Mesodermal cell (in vitro differentiated cells): ENCODE measurements around the gene PPP1R16B.
"Not testable (repeated sequence)": the region's sequence is repeated elsewhere in the genome, so short reads cannot be mapped to it uniquely, and the experiment has no call there.

ENCODE experiments used
- H3K27ac ChIP-seq: 2 replicates; pipeline ENCODE4 v1.7.0; 2013; ENCODE audit warnings: mild to moderate bottlenecking, low read depth, low read length, moderate library complexity; ENCODE audit not compliant: severe bottlenecking
- H3K36me3 ChIP-seq: 2 replicates; pipeline ENCODE4 v1.7.1; 2013; ENCODE audit warnings: mild to moderate bottlenecking, low read length, moderate library complexity; ENCODE audit not compliant: control insufficient read depth, insufficient read depth
- H3K4me1 ChIP-seq: one replicate; pipeline ENCODE4 v1.7.1; 2013; ENCODE audit warnings: mild to moderate bottlenecking, low read length; ENCODE audit not compliant: insufficient read depth, control insufficient read depth, poor library complexity, severe bottlenecking
- H3K4me3 ChIP-seq: 2 replicates; pipeline ENCODE4 v1.7.0; 2013; ENCODE audit warnings: low read length, control low read depth, mild to moderate bottlenecking; ENCODE audit not compliant: insufficient read depth, poor library complexity, severe bottlenecking; ENCODE audit errors: extremely low read depth
- H3K9me3 ChIP-seq: 2 replicates; pipeline ENCODE4 v1.7.1; 2013; ENCODE audit warnings: mild to moderate bottlenecking, low read length, moderate library complexity; ENCODE audit not compliant: control insufficient read depth
- WGBS, 2 experiments: methylation state at CpG; one replicate each; pipeline ENCODE4 v1.1.5; 2013; ENCODE audit warnings: missing lambda C conversion rate in 2 of 2; ENCODE audit not compliant: insufficient coverage in 2 of 2; 5-methylcytosine and 5-hydroxymethylcytosine counted together

Gene PPP1R16B

DNA sequence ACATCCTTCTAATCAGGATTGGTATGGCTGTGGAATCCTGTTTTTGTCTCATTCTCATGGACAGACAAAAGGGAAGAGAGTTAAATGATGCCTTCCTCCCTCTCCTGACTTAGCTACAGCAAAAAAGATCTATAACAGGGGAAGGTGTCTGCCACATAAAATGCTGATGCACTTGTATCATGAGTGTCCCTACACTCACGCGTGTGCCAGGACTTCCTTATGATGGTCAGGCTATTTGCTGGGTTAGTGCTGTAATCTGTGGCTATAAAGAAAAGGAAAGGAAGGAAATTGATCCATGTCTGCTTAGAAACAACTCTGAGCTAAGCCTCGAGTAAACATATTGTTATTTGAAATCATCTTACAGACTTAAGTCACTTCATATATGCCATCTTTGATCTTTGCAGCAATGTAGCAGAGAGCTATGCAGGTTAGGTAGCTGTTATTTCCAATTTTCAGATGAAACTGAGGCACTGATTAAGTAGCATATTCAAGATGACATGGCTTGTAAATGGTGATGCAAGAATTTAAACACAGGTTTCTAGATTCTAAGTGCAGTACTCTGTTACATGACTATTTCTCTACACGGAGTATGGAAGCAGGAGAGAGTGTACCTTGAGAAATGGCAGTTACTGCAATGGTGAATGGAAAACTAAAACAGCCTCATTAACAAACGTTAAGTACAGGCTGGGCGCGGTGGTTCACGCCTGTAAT, 148.3 kb downstream of the PPP1R16B start:
- Histone ChIP-seq H3K9me3 (no peaks in the 10 kb centered on the region), H3K27ac (no peak overlapping the region), H3K4me1 (no peaks in the 10 kb centered on the region), H3K36me3 (peaks cover 58% of the 10 kb centered on the region), H3K4me3 (no peak overlapping the region)
- WGBS, 2 experiments: 100% methylated on average over 2 to 4 of the region's 8 CpGs

DNA sequence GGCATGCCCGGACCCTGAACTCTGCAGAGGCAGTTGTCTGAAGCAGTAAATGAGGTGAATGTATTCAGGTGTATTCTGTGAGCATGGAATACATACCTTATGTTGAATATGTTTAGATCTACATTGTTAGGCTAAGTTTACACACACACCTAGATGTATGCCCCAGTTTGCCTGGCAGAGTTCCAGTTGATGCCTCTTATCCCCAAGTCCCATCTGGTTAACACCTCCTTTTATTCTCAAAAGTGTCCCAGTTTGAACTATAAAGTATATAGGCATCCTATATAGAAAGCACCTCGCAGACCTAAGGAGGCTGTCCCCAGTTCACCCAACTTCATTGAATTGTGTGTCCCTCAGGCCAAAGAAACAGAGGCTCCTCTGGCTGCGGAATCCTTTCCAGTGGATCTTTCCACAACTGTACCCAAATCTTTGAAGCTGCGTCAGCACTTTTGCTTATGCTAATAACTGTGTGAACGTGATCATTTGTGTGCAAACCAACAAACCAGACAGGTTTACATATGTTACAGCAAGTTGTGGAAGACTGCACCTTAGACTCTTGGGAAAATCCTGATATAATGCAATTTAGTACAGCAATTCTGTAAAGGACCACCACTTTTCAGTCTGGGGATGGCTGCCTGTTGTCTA, 151.9 kb downstream of the PPP1R16B start:
- Histone ChIP-seq H3K27ac (no peak overlapping the region), H3K9me3 (no peaks in the 10 kb centered on the region), H3K4me3 (no peak overlapping the region), H3K36me3 (peaks cover 24% of the 10 kb centered on the region), H3K4me1 (no peaks in the 10 kb centered on the region)
- 93 to 96% methylated on average over 3 to 4 of the region's 5 CpGs for WGBS, 2 experiments

DNA sequence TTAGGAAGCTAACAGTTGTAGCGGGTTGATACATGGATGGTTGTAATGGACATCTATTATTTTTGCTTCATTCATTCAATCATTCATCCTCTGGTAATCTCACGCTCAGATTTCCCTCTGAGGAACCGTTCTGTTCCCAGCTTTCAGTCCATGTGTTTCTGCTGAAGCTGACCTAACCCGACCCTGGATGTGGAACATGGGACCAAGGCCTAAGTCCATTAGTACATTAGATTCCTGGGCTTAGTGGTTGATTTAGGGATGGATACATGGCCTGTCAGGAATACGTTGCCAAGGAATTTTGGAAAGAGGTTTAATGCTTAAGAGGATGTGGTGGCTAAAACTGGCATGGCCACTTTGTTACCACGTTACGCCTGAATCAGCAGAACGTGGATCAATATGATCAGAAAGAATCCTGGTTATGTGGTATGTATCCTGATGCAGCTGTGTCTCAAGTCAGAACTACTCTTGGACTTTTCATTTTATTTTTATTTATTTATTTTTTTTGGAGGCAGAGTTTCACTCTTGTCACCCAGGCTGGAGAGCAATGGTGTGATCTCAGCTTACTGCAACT, 152.5 kb downstream of the PPP1R16B start:
- 97 to 98% methylated on average over 5 to 7 of the region's 8 CpGs for WGBS, 2 experiments

DNA sequence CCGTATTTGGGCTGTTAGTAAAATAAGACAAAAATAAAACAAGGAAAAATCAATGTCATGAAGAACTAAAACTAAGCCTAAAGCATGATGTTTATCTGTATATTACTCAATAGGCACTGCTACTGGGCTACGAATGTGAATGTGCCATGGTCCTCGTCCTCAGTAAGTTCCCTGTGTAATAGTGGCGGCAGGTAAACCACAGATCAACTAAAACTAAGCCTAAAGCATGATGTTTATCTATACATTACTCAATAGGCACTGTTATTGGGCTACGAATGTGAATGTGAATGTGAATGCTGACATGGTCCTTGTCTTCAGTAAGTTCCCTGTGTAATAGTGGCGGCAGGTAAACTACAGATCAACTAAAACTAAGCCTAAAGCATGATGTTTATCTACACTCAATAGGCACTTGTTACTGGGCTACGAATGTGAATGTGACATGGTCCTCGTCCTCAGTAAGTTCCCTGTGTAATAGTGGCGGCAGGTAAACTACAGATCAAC, 154.7 kb downstream of the PPP1R16B start:
- H3K4me1 ChIP-seq, H3K27ac ChIP-seq, H3K9me3 ChIP-seq, H3K36me3 ChIP-seq, H3K4me3 ChIP-seq: not testable (repeated sequence)
- 98 to 100% methylated on average over 2 to 5 of the region's 9 CpGs for WGBS, 2 experiments

More for the DNA sequence above, 152.5 kb downstream of the PPP1R16B start:
- Histone ChIP-seq H3K9me3 (no peaks in the 10 kb centered on the region), H3K4me3 (no peak overlapping the region), H3K27ac (no peak overlapping the region), H3K36me3 (peaks cover 17% of the 10 kb centered on the region), H3K4me1 (peaks cover 3% of the 10 kb centered on the region)

DNA sequence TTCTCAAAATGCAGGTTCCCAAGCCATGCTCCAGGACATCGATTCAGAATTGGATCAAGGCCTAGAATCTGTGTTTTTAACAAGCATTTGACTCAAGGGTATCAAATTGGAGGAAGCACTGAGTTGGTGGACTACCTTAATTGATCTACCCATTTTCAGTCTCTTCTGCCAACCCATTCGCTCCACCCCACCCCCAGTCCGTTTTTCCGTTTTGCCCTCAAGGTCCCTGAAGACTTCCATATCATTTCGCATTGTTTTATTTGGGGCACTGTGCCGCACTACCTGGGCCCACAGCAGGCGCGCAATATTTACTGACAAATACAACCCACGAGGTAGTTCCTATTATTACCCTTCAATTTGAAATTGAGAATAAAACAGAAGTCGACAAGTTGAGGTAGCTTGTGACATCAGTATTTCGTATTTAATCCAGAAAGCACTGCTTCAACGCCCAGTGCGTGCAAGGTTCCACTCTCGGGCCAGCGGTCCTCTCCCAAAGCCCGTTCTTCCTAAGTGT, 156.1 kb downstream of the PPP1R16B start:
- H3K27ac ChIP-seq: peak overlapping the region; percentile 3
- H3K9me3 ChIP-seq: no peaks in the 10 kb centered on the region
- 19 to 25% methylated on average over 11 to 13 of the region's 16 CpGs for WGBS, 2 experiments
- H3K4me1 ChIP-seq: peaks cover 7% of the 10 kb centered on the region
- peaks cover 9% of the 10 kb centered on the region for H3K36me3 ChIP-seq
- peak overlapping the region; percentile 94 for H3K4me3 ChIP-seq

DNA sequence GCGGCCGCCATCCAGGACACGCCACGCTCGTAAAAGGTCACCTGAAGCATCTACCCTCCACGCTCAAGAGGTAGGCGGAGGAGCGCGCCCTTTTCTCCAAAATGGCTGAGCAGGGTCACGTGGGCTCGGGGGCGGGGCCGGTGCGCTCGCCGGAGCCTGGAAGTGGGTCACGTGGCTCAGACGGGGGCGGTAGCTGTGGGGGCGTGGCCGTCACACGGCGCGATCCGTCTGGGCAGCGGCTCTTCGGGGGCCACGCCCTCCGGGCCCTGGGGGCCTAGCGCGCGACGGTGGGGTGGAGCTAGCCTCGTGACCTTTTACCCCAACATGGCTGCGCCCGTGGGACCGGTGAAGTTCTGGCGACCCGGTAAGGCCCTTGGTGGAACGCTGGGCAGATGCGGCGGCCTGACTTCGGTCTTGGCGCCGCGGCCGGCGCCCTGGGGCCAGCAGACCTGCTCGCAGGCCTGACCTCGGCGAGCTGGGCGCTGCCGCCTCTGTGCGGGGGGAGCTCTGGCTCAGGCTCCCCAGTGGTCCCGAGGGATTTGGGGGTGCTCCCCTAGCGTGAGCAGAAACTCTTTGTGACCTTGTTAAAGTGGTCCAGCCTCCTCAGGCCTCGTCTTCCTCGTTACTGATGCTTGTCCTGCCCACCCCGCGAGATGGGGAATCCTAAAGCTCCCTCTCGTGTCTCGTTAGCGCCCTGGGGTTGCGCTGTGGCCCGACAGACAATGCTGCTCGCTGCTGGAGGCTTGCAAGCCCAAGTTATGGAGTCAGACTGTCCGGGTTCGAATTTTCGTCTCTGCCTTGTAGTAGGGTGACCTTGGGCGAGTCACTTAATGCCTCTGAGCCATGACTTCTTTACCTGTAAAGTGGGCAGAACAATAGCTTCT, 156.8 kb downstream of the PPP1R16B start, which contains the start of gene DHX35:
Gene DHX35, plus strand, starts transcription at position 301 of the 884 bp plus-strand sequence. Its CDS starts 24 bp downstream, at position 325.
- 0 to 1% methylated on average over 58 to 70 of the region's 70 CpGs for WGBS, 2 experiments
- Histone ChIP-seq H3K36me3 (peaks cover 9% of the 10 kb centered on the region), H3K4me1 (peaks cover 7% of the 10 kb centered on the region), H3K9me3 (no peaks in the 10 kb centered on the region), H3K27ac (peak within 1 kb of the TSS; percentile 97), H3K4me3 (peak within 1 kb of the TSS; percentile 94)

DNA sequence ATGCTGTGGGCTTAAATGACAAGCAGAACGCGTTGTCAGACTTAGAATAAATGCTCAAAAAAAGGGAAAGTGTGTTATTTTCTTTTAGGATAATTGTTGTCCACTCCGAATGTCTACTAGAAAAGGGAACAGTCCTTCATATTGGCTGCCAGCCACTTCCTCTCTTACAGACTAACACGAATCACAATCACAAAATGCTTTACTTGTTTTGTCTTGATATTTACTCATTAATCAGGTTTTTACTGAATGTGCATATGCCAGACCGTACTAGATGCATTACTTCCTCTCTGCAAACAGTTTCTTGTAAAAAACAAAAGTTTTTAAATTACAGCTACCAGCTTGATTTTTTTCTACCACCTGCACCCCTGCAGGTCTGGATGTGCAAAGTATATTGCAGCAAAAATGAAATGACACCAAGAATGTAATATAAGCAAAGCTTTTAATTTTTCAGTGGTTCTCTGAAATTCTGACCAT, 157.5 kb downstream of the PPP1R16B start:
- 6 to 23% methylated on average over 2 to 3 of the region's 5 CpGs for WGBS, 2 experiments
- peak overlapping the region; percentile 97 for H3K27ac ChIP-seq
- no peaks in the 10 kb centered on the region for H3K9me3 ChIP-seq
- peaks cover 13% of the 10 kb centered on the region for H3K36me3 ChIP-seq
- H3K4me3 ChIP-seq: peak overlapping the region; percentile 94
- H3K4me1 ChIP-seq: peaks cover 7% of the 10 kb centered on the region

DNA sequence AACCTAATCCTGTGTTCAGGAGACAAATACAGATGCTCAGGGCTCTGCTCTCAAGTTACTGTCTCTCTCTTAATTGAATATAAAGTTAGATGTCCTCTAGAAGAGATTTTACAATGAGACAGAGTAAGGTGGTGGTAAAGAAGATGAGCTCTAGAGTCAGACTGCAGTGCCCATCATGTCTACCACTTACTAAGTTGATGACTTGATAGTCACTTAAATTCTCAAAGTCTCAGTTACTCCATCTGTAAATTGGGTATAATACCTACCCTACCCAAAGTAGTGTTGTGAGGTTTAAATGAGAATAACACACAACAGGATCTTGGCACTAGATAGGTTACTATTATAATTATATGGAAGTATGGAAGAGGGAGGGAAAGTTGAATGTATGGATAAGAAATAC, 158.2 kb downstream of the PPP1R16B start:
- Histone ChIP-seq H3K36me3 (peaks cover 18% of the 10 kb centered on the region), H3K9me3 (no peaks in the 10 kb centered on the region), H3K4me1 (peaks cover 7% of the 10 kb centered on the region), H3K27ac (no peak overlapping the region), H3K4me3 (no peak overlapping the region)

DNA sequence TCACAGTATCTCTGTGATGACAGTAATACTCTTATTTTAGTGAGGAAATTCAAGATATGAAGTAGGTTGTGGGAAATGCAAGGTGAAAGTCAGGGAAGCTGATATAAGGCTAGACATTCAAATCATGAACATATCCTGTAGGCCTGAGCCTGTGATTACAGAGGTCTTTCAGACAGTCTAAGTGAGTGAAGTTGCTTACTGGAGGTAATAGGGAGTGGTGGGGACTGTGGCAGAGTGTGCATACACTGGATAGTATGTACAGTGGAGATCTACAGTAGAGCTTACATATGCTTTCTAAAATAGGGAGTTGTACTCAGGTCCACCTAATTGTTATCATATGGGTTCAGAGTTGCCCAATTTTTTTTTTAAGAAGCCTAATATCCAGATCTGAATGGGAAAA, 159.8 kb downstream of the PPP1R16B start:
- no peak overlapping the region for H3K4me3 ChIP-seq

DNA sequence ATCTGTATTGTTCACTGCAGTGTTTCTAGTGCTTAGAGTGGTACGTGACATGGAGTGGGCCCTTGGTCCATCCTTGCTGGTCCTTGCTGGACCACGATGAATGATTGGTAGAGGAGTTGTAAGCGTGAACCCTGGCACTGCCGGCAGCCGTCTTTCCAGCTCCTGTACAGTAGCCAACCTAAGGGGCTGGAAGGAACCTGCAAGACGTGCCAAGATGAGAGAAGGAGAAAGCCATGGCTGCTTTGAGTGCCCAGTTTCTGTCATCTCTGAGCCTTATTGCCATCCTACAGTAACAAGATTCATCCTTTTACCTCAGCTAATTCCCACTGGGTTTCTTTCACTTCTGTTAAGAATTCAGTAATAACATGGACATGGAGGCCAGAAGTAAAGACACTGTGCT, 162.6 kb downstream of the PPP1R16B start:
- Histone ChIP-seq H3K9me3 (no peaks in the 10 kb centered on the region), H3K4me3 (no peak overlapping the region), H3K27ac (no peak overlapping the region), H3K36me3 (peaks cover 43% of the 10 kb centered on the region), H3K4me1 (peaks cover 9% of the 10 kb centered on the region)
- WGBS, 2 experiments: 98 to 100% methylated on average over 4 to 6 of the region's 6 CpGs

More for the DNA sequence above, 159.8 kb downstream of the PPP1R16B start:
- Histone ChIP-seq H3K36me3 (peaks cover 32% of the 10 kb centered on the region), H3K4me1 (peaks cover 9% of the 10 kb centered on the region), H3K27ac (no peak overlapping the region), H3K9me3 (no peaks in the 10 kb centered on the region)
